HL-60 (cell line): ENCODE data around the gene BLM.
"Not testable (repeated sequence)": the region's sequence is repeated elsewhere in the genome, so short reads cannot be mapped to it uniquely, and the experiment has no call there.

Experiments
- DNase-seq, 2 experiments: peaks; one replicate each; pipeline ENCODE4 v3.0.0-alpha.2; 2010 to 2020; ENCODE audit warnings: low read depth in 1 of 2, low spot score in 1 of 2
- H3K27ac ChIP-seq: fragments of 250-450 bp; sonication (Bioruptor Pico); replicated peaks from 2 replicates; pipeline ENCODE4 v1.5.1; 2020; ENCODE audit warnings: mild to moderate bottlenecking, moderate library complexity
- H3K27me3 ChIP-seq: fragments of 250-450 bp; sonication (Bioruptor Pico); 2 replicates; pipeline ENCODE4 v1.5.1; 2021; ENCODE audit warnings: mild to moderate bottlenecking, moderate library complexity; ENCODE audit not compliant: insufficient read depth, poor library complexity, severe bottlenecking
- H3K4me3 ChIP-seq: replicated peaks from 2 replicates; pipeline ENCODE4 v1.5.1; 2011; ENCODE audit warnings: mild to moderate bottlenecking, control low read depth, low read length; ENCODE audit not compliant: insufficient read depth
- GABPA ChIP-seq: IDR thresholded peaks from 2 replicates; pipeline ENCODE4 v1.6.1; 2012; ENCODE audit warnings: low read depth
- POLR2AphosphoS5 ChIP-seq: IDR thresholded peaks from 2 replicates; pipeline ENCODE4 v1.6.1; 2012; ENCODE audit warnings: low read depth
- SPI1 ChIP-seq: IDR thresholded peaks from 2 replicates; pipeline ENCODE4 v1.6.1; 2012; ENCODE audit warnings: low read depth, mild to moderate bottlenecking, borderline replicate concordance
- TF ChIP-seq, protein P1 (sequence below): IDR thresholded peaks from 2 replicates; pipeline ENCODE4 v1.6.1; 2012; ENCODE audit warnings: low read depth; ENCODE audit not compliant: insufficient replicate concordance
- TF ChIP-seq, protein P2 (sequence below): IDR thresholded peaks from one replicate; pipeline ENCODE4 v1.5.1; 2011; ENCODE audit warnings: low read length, control low read depth, inconsistent platforms; ENCODE audit not compliant: insufficient read depth

Gene BLM

DNA sequence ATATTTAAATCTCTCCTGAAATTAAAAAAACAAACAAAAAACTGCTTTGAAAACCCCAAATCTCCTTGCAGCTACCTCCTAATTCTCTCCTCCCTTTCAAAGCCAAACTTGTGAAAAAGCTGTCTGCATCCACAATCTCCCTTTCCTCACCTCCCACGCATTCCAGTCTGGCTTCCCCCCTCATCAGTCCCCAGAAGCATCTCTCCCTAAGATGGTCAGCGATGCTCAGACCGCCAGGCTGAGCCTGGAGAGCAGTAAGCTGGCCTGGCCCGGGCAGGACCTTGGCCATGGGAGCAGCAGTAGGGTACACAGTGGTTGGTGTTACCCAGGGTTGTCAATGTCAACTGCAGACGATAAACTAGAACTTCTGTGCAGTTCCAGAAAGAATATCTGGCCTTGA is 32.9 kb upstream of the BLM start:
- Histone ChIP-seq H3K4me3 (no peak overlapping the region), H3K27me3 (no peaks in the 10 kb centered on the region), H3K27ac (no peak overlapping the region)
- TF ChIP-seq, protein P1, sequence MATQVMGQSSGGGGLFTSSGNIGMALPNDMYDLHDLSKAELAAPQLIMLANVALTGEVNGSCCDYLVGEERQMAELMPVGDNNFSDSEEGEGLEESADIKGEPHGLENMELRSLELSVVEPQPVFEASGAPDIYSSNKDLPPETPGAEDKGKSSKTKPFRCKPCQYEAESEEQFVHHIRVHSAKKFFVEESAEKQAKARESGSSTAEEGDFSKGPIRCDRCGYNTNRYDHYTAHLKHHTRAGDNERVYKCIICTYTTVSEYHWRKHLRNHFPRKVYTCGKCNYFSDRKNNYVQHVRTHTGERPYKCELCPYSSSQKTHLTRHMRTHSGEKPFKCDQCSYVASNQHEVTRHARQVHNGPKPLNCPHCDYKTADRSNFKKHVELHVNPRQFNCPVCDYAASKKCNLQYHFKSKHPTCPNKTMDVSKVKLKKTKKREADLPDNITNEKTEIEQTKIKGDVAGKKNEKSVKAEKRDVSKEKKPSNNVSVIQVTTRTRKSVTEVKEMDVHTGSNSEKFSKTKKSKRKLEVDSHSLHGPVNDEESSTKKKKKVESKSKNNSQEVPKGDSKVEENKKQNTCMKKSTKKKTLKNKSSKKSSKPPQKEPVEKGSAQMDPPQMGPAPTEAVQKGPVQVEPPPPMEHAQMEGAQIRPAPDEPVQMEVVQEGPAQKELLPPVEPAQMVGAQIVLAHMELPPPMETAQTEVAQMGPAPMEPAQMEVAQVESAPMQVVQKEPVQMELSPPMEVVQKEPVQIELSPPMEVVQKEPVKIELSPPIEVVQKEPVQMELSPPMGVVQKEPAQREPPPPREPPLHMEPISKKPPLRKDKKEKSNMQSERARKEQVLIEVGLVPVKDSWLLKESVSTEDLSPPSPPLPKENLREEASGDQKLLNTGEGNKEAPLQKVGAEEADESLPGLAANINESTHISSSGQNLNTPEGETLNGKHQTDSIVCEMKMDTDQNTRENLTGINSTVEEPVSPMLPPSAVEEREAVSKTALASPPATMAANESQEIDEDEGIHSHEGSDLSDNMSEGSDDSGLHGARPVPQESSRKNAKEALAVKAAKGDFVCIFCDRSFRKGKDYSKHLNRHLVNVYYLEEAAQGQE = no peak
- TF ChIP-seq, protein P2, sequence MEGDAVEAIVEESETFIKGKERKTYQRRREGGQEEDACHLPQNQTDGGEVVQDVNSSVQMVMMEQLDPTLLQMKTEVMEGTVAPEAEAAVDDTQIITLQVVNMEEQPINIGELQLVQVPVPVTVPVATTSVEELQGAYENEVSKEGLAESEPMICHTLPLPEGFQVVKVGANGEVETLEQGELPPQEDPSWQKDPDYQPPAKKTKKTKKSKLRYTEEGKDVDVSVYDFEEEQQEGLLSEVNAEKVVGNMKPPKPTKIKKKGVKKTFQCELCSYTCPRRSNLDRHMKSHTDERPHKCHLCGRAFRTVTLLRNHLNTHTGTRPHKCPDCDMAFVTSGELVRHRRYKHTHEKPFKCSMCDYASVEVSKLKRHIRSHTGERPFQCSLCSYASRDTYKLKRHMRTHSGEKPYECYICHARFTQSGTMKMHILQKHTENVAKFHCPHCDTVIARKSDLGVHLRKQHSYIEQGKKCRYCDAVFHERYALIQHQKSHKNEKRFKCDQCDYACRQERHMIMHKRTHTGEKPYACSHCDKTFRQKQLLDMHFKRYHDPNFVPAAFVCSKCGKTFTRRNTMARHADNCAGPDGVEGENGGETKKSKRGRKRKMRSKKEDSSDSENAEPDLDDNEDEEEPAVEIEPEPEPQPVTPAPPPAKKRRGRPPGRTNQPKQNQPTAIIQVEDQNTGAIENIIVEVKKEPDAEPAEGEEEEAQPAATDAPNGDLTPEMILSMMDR = no peak
- TF ChIP-seq SPI1 = no peak
- no peak for DNase-seq

DNA sequence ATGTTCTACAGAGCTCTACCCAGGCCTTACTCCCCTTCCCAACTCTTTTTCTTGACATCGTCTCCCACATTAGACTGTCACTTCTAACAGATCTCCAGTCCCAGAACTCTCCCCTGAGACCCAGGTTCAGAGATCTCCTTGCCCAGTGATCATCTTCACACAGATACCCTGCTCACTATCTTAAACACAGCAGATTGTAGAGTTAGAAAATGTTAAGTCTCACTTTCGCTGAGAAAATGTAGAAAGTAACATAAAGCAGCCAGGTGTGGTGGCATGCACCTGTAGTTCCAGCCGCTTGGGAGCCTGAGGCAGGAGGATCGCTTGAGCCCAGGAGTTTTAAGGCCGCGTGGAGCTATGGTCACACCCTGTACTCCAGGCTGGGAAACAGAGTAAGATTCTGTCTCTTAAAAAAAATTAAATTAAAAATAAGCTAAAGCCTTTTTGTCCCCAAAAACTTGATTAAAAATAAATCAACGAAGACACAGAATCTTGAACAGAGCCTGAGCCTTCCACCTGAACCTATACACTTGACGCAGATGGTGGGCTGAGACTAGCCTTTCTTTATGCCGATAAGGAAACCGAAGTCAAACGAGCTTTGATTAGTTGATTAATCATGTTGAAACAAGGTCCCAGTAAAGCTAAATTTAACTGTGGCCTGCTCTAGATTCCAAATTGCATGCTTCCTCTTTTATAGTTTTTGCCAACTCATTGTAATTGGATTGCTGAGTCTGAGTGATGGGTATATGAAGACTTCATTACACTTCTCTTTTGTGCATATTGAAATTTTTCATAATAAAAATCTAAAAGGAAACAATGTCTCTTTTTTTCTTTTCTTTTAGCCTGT is 31.3 kb upstream of the BLM start:
- no peaks in the 10 kb centered on the region for H3K27me3 ChIP-seq
- peak overlapping the region; percentile 75 for H3K27ac ChIP-seq
- TF ChIP-seq, protein P1 = no peak
- TF ChIP-seq SPI1 = peak; percentile 26; the same call in 1 of the 2 replicates
- H3K4me3 ChIP-seq = no peak overlapping the region
- peak in 1 of 2 experiments; percentile 39 for DNase-seq

DNA sequence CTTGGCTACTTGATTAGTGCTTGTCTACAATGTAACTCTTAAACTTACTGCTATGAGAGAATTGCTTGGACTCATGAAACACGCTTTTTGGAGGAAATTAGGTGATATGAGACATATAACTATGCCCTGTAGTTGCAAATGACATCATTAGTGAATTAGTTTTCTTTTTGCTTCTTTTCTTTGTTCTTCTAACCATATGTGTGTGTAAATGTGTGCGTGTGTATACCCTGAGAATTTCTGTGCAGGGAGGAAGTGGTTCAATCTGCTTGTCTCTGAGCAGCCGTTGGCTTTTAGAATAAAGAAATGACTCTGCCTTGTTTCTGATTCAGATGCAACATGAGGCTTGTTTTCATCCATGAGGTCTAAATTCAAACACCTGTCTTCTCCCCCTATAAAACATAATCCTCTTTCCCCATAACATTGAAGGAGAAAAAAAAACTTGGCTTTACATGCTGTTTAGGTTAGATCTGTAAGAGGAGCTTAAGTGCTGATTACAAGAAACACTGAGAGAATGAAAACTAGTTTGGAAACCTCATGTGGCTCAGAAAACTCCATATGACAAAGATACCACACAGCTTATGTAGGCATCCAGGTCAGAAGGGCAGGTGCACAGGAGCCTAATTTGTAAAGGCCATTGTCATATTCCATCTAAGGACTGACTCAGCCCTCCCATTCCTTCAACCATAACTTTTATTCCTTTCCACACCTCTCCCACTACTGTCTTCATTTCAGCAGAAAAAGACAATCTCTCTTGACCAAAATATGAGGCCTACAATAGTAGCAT is 30.5 kb upstream of the BLM start:
- no peak overlapping the region for H3K4me3 ChIP-seq
- TF ChIP-seq SPI1 (peak; percentile 94), POLR2AphosphoS5 (peak; percentile 72; the same call in 1 of the 2 replicates), GABPA (no peak; the same call in 1 of the 2 replicates)
- TF ChIP-seq, protein P2 = no peak
- TF ChIP-seq, protein P1 = no peak
- H3K27me3 ChIP-seq = no peaks in the 10 kb centered on the region
- peak overlapping the region; percentile 75 for H3K27ac ChIP-seq
- DNase-seq = peak; percentile 39 to 69

DNA sequence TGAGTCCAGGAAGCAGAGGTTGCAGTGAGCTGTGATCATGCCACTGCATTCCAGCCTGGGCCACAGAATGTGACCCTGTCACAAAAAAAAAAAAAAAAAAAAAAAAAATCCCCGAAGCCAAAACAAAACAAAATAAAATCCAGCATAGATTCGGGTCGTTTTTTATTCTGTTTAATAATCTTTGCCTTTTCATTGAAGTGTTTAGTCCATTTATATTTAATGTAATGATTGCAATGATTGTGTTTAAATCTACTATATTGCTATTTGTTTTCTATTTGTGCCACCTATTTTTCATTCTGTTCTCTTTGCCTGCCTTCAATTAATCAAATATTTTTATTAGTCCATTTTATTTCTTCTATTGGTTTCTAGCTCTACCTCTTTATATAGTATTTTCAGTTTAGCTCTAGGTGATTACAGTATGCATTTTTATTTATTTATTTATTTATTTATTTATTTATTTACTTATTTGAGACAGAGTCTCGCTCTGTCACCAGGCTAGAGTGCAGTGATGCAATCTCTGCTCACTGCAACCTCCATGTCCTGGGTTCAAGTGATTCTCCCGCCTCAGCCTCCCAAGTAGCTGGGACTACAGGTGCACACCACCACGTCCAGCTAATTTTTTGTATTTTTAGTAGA is 27.7 kb upstream of the BLM start:
- not testable (repeated sequence) for DNase-seq, H3K4me3 ChIP-seq, H3K27ac ChIP-seq, H3K27me3 ChIP-seq
